GM12872 (cell line): Measurements from ENCODE around the gene SESTD1.

Experiments used
- CTCF ChIP-seq: IDR thresholded peaks from 3 replicates; pipeline ENCODE4 v1.5.1; 2011; ENCODE audit warnings: low read depth, mild to moderate bottlenecking, low read length, moderate library complexity; ENCODE audit not compliant: insufficient read depth

The SESTD1 gene

GRCh38 chr2:179264368-179265081 is at the start of gene SESTD1:
Gene SESTD1, minus strand, starts transcription at chr2:179264832. Its CDS starts 72,991 bp downstream, at chr2:179191841.
- TF ChIP-seq CTCF = no peak

- TF ChIP-seq CTCF = no peak
Measured at GRCh38 chr2:179313057-179313456, 48.4 kb upstream of the SESTD1 start.

- TF ChIP-seq CTCF = no peak
Measured at GRCh38 chr2:179311101-179311500, 46.5 kb upstream of the SESTD1 start.

GRCh38 chr2:179307616-179308371 is 43.2 kb upstream of the SESTD1 start:
- no peak for TF ChIP-seq CTCF

GRCh38 chr2:179305125-179305524 is 40.5 kb upstream of the SESTD1 start:
- TF ChIP-seq CTCF = no peak

GRCh38 chr2:179304424-179304823 is 39.8 kb upstream of the SESTD1 start:
- no peak for TF ChIP-seq CTCF

GRCh38 chr2:179302764-179303571 is 38.3 kb upstream of the SESTD1 start:
- TF ChIP-seq CTCF = no peak
